ENCODE measurements around the gene GABPB2.
A peak's percentile ranks its signal among the peaks of the same experiment; 100 is the strongest.
"Not testable (repeated sequence)": the region's sequence is repeated elsewhere in the genome, so short reads cannot be mapped to it uniquely, and the experiment has no call there.

GABPB2 gene

DNA sequence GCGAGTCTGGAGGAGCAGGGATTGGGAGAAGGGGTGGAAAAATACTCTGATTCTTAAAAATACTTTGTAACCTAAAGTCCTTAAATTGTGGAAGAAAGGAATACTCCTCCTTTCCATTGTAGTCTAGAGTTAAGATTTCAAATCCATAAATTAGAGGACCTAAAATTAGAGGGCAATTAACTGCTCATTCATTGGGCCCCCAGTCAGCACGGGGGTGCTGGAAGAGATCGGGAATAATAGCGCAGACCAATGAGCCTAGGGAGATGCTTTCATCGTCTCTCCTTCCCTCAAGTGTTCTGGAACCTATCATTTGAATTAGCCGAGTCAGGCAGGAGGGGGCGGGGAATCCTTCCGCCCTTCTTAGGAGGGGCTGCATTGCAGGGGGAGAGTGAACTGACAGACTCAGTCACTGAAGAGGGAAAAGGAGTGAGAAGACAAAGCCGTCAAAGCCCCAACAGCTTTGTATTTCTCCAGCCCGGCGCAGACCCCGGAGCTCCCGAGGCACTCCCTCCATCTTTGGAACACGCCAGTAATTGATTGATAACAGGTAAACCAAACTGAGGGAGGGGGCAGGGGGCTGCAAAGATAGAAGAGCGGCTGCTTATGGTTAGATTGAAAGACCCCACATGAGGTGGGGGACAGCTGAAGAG, 10.4 kb upstream of the GABPB2 start, which contains the start of gene MLLT11:
Gene MLLT11 (plus strand): TSS at position 391 of the 650 bp plus-strand sequence. CDS start 6,828 bp downstream, outside the sequence.
- no peak for DNase-seq (ENCODE audit: low read depth in 2 of 2)

DNA sequence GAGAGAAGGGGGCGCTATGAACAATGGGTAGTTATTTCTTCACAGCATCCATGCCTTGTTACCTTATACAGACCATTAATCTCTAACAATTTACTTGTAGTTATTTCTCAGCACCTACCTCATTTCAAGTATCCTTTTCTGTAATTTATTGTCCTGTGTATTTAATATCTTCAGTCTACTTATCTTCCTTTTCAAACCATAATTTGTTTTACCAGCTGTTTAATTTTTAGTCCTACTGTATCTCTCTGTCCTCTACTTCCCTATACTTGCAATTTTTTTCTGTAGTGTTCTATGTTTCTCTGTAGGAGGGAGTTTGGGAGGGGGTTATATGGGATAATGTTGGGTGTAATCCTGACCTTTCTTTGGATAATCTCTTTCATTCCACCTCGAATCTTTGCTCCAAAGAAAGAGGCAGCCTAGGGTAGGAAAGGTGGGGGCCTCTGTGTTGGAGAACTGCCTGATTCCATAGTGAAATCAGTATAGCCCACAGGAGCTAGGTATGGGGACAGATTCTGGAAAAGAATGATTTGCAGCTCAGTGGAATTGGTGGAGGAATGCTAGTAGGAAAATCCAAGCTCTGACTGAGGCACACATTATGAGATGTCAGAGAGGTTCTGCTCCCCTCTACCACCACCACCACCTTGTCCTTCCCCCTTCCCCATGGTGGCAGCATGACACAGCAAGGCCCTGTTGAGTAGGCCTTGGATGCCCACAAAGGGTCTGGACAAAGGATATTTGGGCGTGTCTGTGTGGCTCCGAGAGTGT, 9.7 kb upstream of the GABPB2 start:
- no peak for DNase-seq (ENCODE audit: low read depth in 2 of 2)

DNA sequence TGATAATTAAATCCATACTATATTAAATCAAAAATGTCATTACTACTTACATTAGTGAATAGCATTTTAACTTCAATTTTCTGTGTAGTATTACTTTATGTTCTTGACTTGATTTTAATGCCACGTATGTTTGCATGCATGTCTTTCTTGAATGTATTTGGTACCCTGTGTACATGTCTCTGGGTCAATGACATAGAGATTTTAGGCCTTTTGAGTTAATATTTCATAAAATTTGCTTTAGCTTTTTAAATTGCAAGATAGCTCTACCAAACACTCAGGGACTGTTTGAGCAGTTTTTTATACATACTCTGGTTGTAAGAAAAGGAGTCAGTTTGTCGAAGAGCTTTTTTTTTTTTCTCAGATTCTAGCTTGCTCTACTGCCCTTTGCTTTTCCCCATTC, 8.9 kb upstream of the GABPB2 start:
- no peak for DNase-seq (ENCODE audit: low read depth in 2 of 2)

DNA sequence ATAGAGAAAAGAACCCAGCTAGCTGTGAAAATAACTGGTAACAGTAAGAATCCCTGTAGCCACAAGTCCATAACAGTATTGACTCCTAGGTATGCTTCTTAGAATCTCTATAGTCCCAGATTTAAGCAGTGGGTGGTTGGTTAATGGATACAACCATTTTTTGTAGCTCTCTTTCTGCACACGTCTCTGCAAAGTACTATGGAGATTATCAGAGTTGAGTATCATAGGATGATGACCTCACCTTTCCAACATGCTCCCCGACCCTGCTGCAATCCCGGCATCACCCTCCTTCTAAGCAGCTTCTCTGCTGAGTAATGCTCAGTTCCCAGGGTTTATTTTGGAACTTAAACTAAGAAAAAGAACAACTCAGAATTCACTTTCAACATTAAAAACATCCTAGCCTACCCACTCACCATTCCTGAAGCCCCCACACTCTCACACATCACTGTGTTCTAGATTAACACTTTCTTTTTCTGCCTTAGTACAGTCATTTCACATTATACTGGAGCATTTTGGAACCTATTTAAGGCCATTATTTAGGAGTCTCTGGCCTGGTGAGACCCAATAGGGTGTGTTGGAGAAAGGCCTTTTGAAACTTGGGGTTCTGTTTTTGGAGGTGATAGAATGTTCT, 7.7 kb upstream of the GABPB2 start:
- no peak for DNase-seq (ENCODE audit: low read depth in 2 of 2)

DNA sequence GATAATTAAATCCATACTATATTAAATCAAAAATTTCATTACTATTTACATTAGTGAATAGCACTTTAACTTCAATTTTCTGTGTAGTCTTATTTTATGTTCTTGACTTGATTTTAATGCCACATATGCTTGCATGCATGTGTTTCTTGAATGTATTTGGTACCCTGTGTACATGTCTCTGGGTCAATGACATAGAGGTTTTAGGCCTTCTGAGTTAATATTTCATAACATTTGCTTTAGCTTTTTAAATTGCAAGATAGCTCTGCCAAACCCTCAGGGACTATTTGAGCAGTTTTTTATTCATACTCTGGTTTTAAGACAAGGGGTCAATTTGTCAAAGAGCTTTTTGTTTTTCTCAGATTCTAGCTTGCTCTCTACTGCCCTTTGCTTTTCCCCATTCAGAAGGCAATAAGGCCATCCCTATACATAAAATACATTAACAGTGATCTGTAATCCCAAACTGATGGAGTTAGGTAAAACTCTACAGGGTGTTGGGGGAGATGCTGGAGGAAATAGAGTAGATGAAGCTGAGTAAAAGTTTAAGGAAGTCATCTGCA, 5.4 kb upstream of the GABPB2 start:
- DNase-seq (ENCODE audit: low read depth in 2 of 2): no peak

DNA sequence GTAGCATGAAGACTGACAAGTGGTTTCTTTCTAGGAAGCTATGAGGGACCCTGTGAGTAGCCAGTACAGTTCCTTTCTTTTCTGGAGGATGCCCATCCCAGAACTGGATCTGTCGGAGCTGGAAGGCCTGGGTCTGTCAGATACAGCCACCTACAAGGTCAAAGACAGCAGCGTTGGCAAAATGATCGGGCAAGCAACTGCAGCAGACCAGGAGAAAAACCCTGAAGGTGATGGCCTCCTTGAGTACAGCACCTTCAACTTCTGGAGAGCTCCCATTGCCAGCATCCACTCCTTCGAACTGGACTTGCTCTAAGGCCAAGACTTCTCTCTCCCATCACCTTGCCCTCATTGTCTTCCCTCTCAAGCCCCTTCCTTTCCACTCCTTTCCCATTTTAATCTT, 3.4 kb upstream of the GABPB2 start:
- DNase-seq (ENCODE audit: low read depth in 2 of 2): no peak

- DNase-seq (ENCODE audit: low read depth in 2 of 2): no peak
Observed at GRCh38 chr1:151069103-151069486, 1.5 kb upstream of the GABPB2 start.

GRCh38 chr1:151072224-151072623, 1.7 kb downstream of the GABPB2 start:
- DNase-seq (ENCODE audit: low read depth in 2 of 2): no peak

DNA sequence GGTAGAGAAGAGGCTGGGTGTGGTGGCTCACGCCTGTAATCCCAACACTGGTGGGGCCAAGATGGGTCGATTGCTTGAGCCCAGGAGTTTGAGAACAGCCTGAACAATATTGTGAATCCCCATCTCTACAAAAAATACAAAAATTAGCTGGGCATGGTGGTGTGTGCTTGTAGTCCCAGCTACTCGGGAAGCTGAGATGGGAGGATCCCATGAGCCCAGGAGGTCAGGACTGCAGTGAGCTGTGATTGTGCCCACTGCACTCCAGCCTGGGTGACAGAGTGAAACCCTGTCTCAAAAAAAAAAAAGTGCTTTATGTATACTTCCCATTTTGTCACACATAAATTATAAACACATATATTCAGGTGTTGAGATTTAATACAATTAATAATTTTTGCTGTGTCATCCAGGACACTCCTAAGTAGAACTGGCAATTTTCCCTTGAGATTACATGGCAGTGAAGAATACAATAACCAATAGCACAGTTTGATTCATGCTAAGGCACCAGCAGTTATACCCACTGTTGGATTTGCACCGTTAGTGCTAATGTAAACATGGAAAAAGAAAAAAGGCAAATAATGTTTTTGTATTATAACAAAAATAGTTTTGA, 15.5 kb downstream of the GABPB2 start:
- no peak for DNase-seq (ENCODE audit: low read depth in 2 of 2)

GRCh38 chr1:151097426-151097825, 26.9 kb downstream of the GABPB2 start:
- DNase-seq (ENCODE audit: low read depth in 2 of 2): not testable (repeated sequence)

DNA sequence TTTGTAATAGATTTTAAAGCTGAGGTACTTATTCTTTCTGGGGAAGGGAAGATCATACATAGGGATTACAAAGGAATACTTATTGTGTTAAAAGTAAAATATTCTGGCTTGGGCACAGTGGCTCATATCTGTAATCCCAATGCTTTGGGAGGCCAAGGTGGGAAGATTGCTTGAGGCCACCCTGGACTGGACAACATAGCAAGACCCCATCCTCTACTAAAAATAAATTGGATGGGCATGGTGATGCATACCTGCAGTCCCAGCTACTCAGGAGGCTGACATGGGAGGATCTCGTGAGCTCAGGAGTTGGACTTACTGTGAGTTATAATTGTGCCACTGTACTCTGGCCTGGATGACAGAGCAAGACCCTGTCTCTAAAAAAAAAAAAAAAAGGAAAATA, 27.6 kb downstream of the GABPB2 start:
- no peak for DNase-seq (ENCODE audit: low read depth in 2 of 2)

GRCh38 chr1:151104630-151105029, 34.1 kb downstream of the GABPB2 start:
- DNase-seq (ENCODE audit: low read depth in 2 of 2): no peak

GRCh38 chr1:151106894-151107293, 36.3 kb downstream of the GABPB2 start:
- DNase-seq (ENCODE audit: low read depth in 2 of 2): no peak

- DNase-seq (ENCODE audit: low read depth in 2 of 2): no peak
Observed at GRCh38 chr1:151108331-151108730, 37.8 kb downstream of the GABPB2 start.

DNA sequence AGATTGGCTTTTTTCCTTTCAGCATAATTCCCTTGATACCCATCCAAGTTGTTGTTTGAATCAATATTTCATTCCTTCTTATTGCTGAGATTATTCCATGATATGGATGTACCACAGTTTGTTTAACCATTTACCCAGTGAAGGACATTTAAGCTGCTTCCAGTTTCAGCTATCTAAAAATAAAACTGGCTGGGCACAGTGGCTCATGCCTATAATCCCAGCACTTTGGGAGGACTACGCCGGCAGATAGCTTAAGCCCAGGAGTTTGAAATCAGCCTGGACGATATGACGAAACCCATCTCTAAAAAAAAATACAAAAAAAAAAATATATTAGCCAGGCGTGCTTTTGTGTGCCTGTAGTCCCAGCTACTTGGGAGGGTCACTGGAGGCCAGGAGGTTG, 43.3 kb downstream of the GABPB2 start:
- no peak for DNase-seq (ENCODE audit: low read depth in 2 of 2)

GRCh38 chr1:151124763-151125403, 54.3 kb downstream of the GABPB2 start:
- no peak for DNase-seq (ENCODE audit: low read depth in 2 of 2)

GRCh38 chr1:151128800-151129199, 58.2 kb downstream of the GABPB2 start:
- no peak for DNase-seq (ENCODE audit: low read depth in 2 of 2)

DNA sequence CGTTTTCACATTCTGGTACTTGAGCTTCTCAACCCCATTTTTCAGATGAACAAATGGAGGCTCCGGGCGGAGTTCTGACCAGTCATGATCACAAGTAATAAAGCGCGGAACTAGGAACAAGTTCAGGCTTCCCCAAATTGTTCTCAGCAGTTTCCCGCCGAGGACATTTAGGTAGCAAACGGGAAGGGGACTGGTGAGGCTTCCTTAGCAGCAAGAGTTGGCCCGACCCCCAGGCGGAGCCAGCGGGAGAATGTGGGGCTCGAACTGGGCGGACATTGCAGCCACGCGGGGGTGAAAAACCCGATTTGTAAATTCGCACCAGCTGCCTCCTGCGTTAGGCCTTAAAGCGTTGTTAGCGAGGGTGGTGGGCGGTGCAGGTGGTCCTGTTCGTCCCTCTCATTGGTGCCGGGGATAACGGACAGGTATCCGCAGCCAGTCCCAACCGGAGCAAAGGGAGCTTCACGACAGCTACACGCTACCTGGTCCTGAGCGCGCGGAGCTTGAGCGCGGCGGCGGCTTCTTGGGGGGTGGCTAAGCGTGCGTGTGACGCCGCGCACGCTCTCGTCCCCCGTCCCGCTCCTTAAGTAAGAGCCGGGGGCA, 60.5 kb downstream of the GABPB2 start:
- DNase-seq (ENCODE audit: low read depth in 2 of 2): peak; percentile 58 to 69

- DNase-seq (ENCODE audit: low read depth in 2 of 2): no peak
Observed at GRCh38 chr1:151131701-151132334, 61.3 kb downstream of the GABPB2 start.

DNA sequence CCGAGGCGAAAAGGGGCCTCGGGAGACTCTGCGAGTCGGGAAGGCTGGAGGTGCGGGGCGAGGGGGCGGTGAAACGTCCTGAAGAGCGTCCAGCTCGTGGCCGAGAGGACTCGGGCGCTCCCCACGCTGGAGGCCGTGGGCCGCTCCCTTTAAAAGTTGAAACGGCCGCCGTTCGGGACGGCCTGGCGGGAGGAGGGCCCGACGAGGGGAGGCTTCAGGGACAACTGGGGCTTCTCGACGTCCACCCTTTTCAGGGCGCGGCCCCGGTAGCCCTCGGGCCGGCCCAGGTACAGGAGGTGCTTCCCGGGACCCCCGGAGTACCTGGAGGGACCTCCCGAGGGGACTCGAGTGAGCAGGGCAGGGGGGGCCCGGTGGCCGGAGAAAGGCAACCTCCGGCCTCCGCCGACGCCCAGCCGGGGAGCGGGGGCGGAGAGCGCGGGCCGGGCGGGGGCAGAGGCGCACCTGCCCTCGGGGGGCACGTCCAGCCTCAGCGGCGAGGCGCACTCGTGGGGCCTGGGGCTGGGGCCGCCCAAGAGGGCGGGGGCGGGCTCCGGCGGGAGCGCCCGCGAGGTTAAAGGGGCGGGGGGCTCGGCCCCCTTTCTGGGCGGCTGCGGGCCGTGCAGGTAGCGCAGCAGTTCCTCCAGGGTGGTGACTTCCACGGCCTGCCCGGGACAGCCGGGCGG, 61.9 kb downstream of the GABPB2 start:
- no peak for DNase-seq (ENCODE audit: low read depth in 2 of 2)

Data from stimulated activated CD8-positive, alpha-beta memory T cell treated with anti-CD3 and anti-CD28 coated beads, Interleukin-15, amount 100 ng/mL, for 4 hours (primary cell).